GM23338 (cell line): ENCODE data around the gene TMEM11. TPM values are rescaled to one million over a fixed set of nuclear protein-coding genes. Genes with fewer than 3 reads are reported as not detected.

Source experiments
- ATAC-seq: fragments of 200-7000 bp; cut with Tn5 transposase; 3 replicates; pipeline ENCODE4 v1.9.1; 2020
- DNase-seq: peaks from one replicate; pipeline ENCODE4 v3.0.0-alpha.2; 2015; ENCODE audit warnings: low spot score
- H2AFZ ChIP-seq: fragments of 200-600 bp; sonication (generic); 2 replicates; pipeline ENCODE4 v1.8.0; 2016; ENCODE audit warnings: antibody characterized with exemption, mild to moderate bottlenecking, moderate library complexity
- H3F3A ChIP-seq: fragments of 200-600 bp; sonication (generic); replicated peaks from 2 replicates; pipeline ENCODE4 v1.8.0; 2017; ENCODE audit warnings: antibody characterized with exemption, mixed run types, low read depth
- H3K27ac ChIP-seq: fragments of 200-600 bp; sonication (generic); 2 replicates; pipeline ENCODE4 v1.6.1; 2016; ENCODE audit warnings: low read depth
- H3K27me3 ChIP-seq: fragments of 200-600 bp; sonication (generic); 2 replicates; pipeline ENCODE4 v1.8.0; 2016; ENCODE audit warnings: mild to moderate bottlenecking, mixed run types, moderate library complexity; ENCODE audit not compliant: insufficient read depth
- H3K36me3 ChIP-seq: fragments of 200-600 bp; sonication (generic); 2 replicates; pipeline ENCODE4 v1.8.0; 2016; ENCODE audit warnings: mild to moderate bottlenecking; ENCODE audit not compliant: insufficient read depth
- H3K4me1 ChIP-seq: fragments of 200-600 bp; sonication (generic); 2 replicates; pipeline ENCODE4 v1.8.0; 2016; ENCODE audit warnings: mild to moderate bottlenecking, moderate library complexity; ENCODE audit not compliant: insufficient read depth
- H3K4me2 ChIP-seq: fragments of 200-600 bp; sonication (generic); 2 replicates; pipeline ENCODE4 v1.7.1; 2017; ENCODE audit warnings: mixed run types
- H3K4me3 ChIP-seq: fragments of 200-600 bp; sonication (generic); 2 replicates; pipeline ENCODE4 v1.6.1; 2016; ENCODE audit warnings: mixed run types
- H3K79me2 ChIP-seq: fragments of 200-600 bp; sonication (generic); replicated peaks from 2 replicates; pipeline ENCODE4 v1.8.0; 2017; ENCODE audit warnings: mild to moderate bottlenecking; ENCODE audit not compliant: insufficient read depth
- H3K9me2 ChIP-seq: fragments of 200-600 bp; sonication (generic); 2 replicates; pipeline ENCODE4 v1.8.0; 2017; ENCODE audit not compliant: insufficient read depth
- H4K20me1 ChIP-seq: fragments of 200-600 bp; sonication (generic); replicated peaks from 2 replicates; pipeline ENCODE4 v1.8.0; 2017; ENCODE audit warnings: mild to moderate bottlenecking; ENCODE audit not compliant: insufficient read depth
- H3K27ac Mint-ChIP-seq: 2 replicates; pipeline ENCODE4 v1.8.0; 2020; ENCODE audit warnings: inconsistent platforms, mild to moderate bottlenecking, moderate library complexity, mixed read lengths
- H3K27me3 Mint-ChIP-seq: 3 replicates; pipeline ENCODE4 v1.8.0; 2022; ENCODE audit warnings: low read depth, mild to moderate bottlenecking, moderate library complexity, mixed read lengths, inconsistent platforms; ENCODE audit not compliant: insufficient read depth, poor library complexity
- H3K36me3 Mint-ChIP-seq: 3 replicates; pipeline ENCODE4 v1.8.0; 2021; ENCODE audit warnings: low read depth, mild to moderate bottlenecking, inconsistent platforms, moderate library complexity, mixed read lengths
- H3K4me1 Mint-ChIP-seq: 3 replicates; pipeline ENCODE4 v1.8.0; 2020; ENCODE audit warnings: mild to moderate bottlenecking, inconsistent platforms, mixed read lengths
- H3K4me3 Mint-ChIP-seq: 3 replicates; pipeline ENCODE4 v1.8.0; 2021; ENCODE audit warnings: moderate library complexity, mild to moderate bottlenecking, inconsistent platforms, mixed read lengths
- H3K9me3 Mint-ChIP-seq: 3 replicates; pipeline ENCODE4 v1.8.0; 2020; ENCODE audit warnings: moderate library complexity, mild to moderate bottlenecking, inconsistent platforms, mixed read lengths
- CREB1 ChIP-seq: fragments of 250-450 bp; sonication (Bioruptor Pico); IDR thresholded peaks from 2 replicates; pipeline ENCODE4 v1.5.0; 2020; ENCODE audit warnings: low read depth, mild to moderate bottlenecking, moderate library complexity
- CTCF ChIP-seq, 2 experiments: fragments of 200-600 bp in 1 of 2; sonication (generic) in 1 of 2; conservative IDR thresholded peaks; 2 replicates each; pipeline versions ENCODE4 v1.5.1 to v1.6.1; 2016 to 2017; ENCODE audit warnings: antibody characterized with exemption in 2 of 2, low read depth in 2 of 2, mild to moderate bottlenecking in 2 of 2, moderate library complexity in 1 of 2
- ETS1 ChIP-seq: IDR thresholded peaks from 2 replicates; pipeline ENCODE4 v1.6.1; 2016; ENCODE audit warnings: antibody characterized with exemption
- EZH2 ChIP-seq: fragments of 200-600 bp; sonication (generic); IDR thresholded peaks from one replicate; pipeline ENCODE4 v1.8.0; 2017; ENCODE audit warnings: antibody characterized with exemption, mild to moderate bottlenecking, low read depth; ENCODE audit not compliant: unreplicated experiment
- EZH2phosphoT487 ChIP-seq: fragments of 200-600 bp; sonication (generic); IDR thresholded peaks from one replicate; pipeline ENCODE4 v1.8.1; 2018; ENCODE audit warnings: antibody characterized with exemption; ENCODE audit not compliant: unreplicated experiment
- POLR2AphosphoS5 ChIP-seq: IDR thresholded peaks from 2 replicates; pipeline ENCODE4 v1.6.1; 2016; ENCODE audit warnings: antibody characterized with exemption, low read depth
- REST ChIP-seq: IDR thresholded peaks from one replicate; pipeline ENCODE4 v1.6.1; 2018; ENCODE audit warnings: antibody characterized with exemption; ENCODE audit not compliant: unreplicated experiment
- ZNF114 ChIP-seq: fragments of 250-450 bp; sonication (Bioruptor Pico); IDR thresholded peaks from 2 replicates; pipeline ENCODE4 v1.5.0; 2020; ENCODE audit warnings: mild to moderate bottlenecking, moderate library complexity
- ZNF331 ChIP-seq: fragments of 250-450 bp; sonication (Bioruptor Pico); IDR thresholded peaks from 2 replicates; pipeline ENCODE4 v1.5.0; 2020; ENCODE audit warnings: low read depth, mild to moderate bottlenecking, moderate library complexity
- ZNF462 ChIP-seq: fragments of 250-450 bp; sonication (Bioruptor Pico); IDR thresholded peaks from 2 replicates; pipeline ENCODE4 v1.5.0; 2020; ENCODE audit warnings: mild to moderate bottlenecking, moderate library complexity
- polyA plus RNA-seq: library from polyadenylated mRNA; unstranded; fragments of >200 nt; fragmentation: Nextera tagmentation; extraction: Ambion mirVana; gene quantifications from 2 replicates; pipeline ENCODE4 v1.2.1, GENCODE V29; 2016
- total RNA-seq: library from RNA; depleted of rRNA; stranded (reverse); fragments of >200 nt; shearing (Covaris generic); gene quantifications from 2 replicates; pipeline ENCODE4 v1.2.3, GENCODE V29; 2014

The TMEM11 gene
- total and polyA plus RNA-seq, 2 experiments from 2014 or later = 38.5 to 90.2 TPM

GRCh38 chr17:21174186-21174585, 39.8 kb downstream of the TMEM11 start (continued):
- no peak for TF ChIP-seq ZNF462 (CRISPR knock-in tag)
- TF ChIP-seq ETS1 = no peak
- no peak for TF ChIP-seq ZNF114 (CRISPR knock-in tag)
- no peak for TF ChIP-seq POLR2AphosphoS5
- TF ChIP-seq EZH2phosphoT487 = no peak

GRCh38 chr17:21173543-21173942, 40.4 kb downstream of the TMEM11 start:
- ATAC-seq = no peak
- Mint-ChIP-seq H3K4me1 (no peaks in the 10 kb centered on the region; the same call in 2 of the 3 replicates), H3K36me3 (peaks cover 9% of the 10 kb centered on the region; the same call in 2 of the 3 replicates), H3K9me3 (no peaks in the 10 kb centered on the region), H3K27me3 (peaks cover 2% of the 10 kb centered on the region), H3K4me3 (no peak overlapping the region), H3K27ac (no peak overlapping the region)
- H3K79me2 ChIP-seq = no peaks in the 10 kb centered on the region
- no peaks in the 10 kb centered on the region for H3F3A ChIP-seq
- no peak overlapping the region for H3K4me2 ChIP-seq
- DNase-seq = no peak
- no peak overlapping the region for H3K4me3 ChIP-seq
- no peaks in the 10 kb centered on the region for H3K36me3 ChIP-seq
- H3K4me1 ChIP-seq = no peaks in the 10 kb centered on the region
- no peak overlapping the region for H2AFZ ChIP-seq
- no peak overlapping the region for H3K27ac ChIP-seq
- no peaks in the 10 kb centered on the region for H3K9me2 ChIP-seq
- no peaks in the 10 kb centered on the region for H3K27me3 ChIP-seq
- H4K20me1 ChIP-seq = no peaks in the 10 kb centered on the region
- TF ChIP-seq ETS1 (no peak), CTCF (conservative IDR thresholded peaks at IDR 0.05; ENCODE audit: low read depth in 2 of 2) (no peak), REST (no peak), EZH2phosphoT487 (no peak), ZNF331 (no peak), EZH2 (no peak), CREB1 (no peak)
